ENCODE results near the gene ABCA12. TPM values are rescaled to one million over a fixed set of nuclear protein-coding genes. Genes with fewer than 3 reads are reported as not detected.

ABCA12 gene
- total and polyA plus RNA-seq, 10 of the 15 experiments (the other 5 are each of a cell fraction or from before 2014, with no cell fraction given): 1.2 to 12.1 (median 6.0) TPM

DNA sequence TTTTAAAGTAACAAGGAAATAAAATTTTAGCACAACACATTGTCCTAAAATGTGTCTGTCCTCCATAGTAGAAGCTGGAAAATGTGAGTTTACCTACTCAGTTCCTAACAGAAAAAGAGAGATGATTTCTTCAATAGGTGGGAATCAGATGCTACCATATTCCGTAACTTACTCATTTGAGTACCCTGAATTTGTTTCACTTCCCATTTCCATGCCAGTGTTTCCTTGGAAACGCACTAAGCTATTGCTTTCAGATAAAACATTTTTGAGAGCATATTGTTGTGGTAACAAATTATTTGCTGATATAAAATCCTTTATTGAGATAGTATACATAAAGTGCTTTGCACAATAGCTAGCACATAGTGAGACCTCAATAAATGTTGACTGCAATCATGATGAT, 191.5 kb downstream of the ABCA12 start (continued):
- TF ChIP-seq PAX5 (IDR thresholded peaks at IDR 0.05; ENCODE audit: borderline replicate concordance, low read depth, low read length) (no peak), CBX3 (IDR thresholded peaks at IDR 0.05; ENCODE audit: borderline replicate concordance, low read depth) (no peak), PML (IDR thresholded peaks at IDR 0.05; ENCODE audit: low read length) (no peak), RFX5 (IDR thresholded peaks at IDR 0.05; ENCODE audit: low read depth, low read length) (no peak), NFYA (IDR thresholded peaks at IDR 0.05; ENCODE audit: borderline replicate concordance, low read depth, low read length) (no peak), NR2C2 (IDR thresholded peaks at IDR 0.05; ENCODE audit: borderline replicate concordance, control insufficient read depth, insufficient read length, low read depth) (no peak), GABPA (IDR thresholded peaks at IDR 0.05; ENCODE audit: low read depth) (no peak), NFIC (IDR thresholded peaks at IDR 0.05; ENCODE audit: low read depth, low read length) (no peak), IRF4 (IDR thresholded peaks at IDR 0.05; ENCODE audit: low read depth, low read length) (0 out of 2 replicates have a peak, but pooled peaks have one; percentile 55), STAT1 (conservative IDR thresholded peaks at IDR 0.05) (no peak), IKZF1 (conservative IDR thresholded peaks at IDR 0.05) (peak; percentile 65), ZNF24 (IDR thresholded peaks at IDR 0.05) (no peak), KAT2A (conservative IDR thresholded peaks at IDR 0.05; ENCODE audit: control insufficient read depth, low read depth, low read length) (no peak), BCL11A (IDR thresholded peaks at IDR 0.05; ENCODE audit: low read depth, low read length) (no peak), SMARCA5 (IDR thresholded peaks at IDR 0.05) (no peak), NR2C1 (IDR thresholded peaks at IDR 0.05) (no peak), POLR2AphosphoS2 (IDR thresholded peaks at IDR 0.05; ENCODE audit: low read depth, low read length) (no peak), FOS (IDR thresholded peaks at IDR 0.05; ENCODE audit: borderline replicate concordance, extremely low read depth, insufficient read length) (no peak)
- TF ChIP-seq, protein P1, sequence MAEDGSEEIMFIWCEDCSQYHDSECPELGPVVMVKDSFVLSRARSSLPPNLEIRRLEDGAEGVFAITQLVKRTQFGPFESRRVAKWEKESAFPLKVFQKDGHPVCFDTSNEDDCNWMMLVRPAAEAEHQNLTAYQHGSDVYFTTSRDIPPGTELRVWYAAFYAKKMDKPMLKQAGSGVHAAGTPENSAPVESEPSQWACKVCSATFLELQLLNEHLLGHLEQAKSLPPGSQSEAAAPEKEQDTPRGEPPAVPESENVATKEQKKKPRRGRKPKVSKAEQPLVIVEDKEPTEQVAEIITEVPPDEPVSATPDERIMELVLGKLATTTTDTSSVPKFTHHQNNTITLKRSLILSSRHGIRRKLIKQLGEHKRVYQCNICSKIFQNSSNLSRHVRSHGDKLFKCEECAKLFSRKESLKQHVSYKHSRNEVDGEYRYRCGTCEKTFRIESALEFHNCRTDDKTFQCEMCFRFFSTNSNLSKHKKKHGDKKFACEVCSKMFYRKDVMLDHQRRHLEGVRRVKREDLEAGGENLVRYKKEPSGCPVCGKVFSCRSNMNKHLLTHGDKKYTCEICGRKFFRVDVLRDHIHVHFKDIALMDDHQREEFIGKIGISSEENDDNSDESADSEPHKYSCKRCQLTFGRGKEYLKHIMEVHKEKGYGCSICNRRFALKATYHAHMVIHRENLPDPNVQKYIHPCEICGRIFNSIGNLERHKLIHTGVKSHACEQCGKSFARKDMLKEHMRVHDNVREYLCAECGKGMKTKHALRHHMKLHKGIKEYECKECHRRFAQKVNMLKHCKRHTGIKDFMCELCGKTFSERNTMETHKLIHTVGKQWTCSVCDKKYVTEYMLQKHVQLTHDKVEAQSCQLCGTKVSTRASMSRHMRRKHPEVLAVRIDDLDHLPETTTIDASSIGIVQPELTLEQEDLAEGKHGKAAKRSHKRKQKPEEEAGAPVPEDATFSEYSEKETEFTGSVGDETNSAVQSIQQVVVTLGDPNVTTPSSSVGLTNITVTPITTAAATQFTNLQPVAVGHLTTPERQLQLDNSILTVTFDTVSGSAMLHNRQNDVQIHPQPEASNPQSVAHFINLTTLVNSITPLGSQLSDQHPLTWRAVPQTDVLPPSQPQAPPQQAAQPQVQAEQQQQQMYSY (CRISPR knock-in tag; IDR thresholded peaks at IDR 0.05): no peak
- TF ChIP-seq, protein P2, sequence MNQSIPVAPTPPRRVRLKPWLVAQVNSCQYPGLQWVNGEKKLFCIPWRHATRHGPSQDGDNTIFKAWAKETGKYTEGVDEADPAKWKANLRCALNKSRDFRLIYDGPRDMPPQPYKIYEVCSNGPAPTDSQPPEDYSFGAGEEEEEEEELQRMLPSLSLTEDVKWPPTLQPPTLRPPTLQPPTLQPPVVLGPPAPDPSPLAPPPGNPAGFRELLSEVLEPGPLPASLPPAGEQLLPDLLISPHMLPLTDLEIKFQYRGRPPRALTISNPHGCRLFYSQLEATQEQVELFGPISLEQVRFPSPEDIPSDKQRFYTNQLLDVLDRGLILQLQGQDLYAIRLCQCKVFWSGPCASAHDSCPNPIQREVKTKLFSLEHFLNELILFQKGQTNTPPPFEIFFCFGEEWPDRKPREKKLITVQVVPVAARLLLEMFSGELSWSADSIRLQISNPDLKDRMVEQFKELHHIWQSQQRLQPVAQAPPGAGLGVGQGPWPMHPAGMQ (IDR thresholded peaks at IDR 0.05; ENCODE audit: borderline replicate concordance): no peak
- TF ChIP-seq, protein P3, sequence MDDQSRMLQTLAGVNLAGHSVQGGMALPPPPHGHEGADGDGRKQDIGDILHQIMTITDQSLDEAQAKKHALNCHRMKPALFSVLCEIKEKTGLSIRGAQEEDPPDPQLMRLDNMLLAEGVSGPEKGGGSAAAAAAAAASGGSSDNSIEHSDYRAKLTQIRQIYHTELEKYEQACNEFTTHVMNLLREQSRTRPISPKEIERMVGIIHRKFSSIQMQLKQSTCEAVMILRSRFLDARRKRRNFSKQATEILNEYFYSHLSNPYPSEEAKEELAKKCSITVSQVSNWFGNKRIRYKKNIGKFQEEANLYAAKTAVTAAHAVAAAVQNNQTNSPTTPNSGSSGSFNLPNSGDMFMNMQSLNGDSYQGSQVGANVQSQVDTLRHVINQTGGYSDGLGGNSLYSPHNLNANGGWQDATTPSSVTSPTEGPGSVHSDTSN (IDR thresholded peaks at IDR 0.05; ENCODE audit: insufficient replicate concordance, low read depth, low read length): no peak
- TF ChIP-seq, protein P4, sequence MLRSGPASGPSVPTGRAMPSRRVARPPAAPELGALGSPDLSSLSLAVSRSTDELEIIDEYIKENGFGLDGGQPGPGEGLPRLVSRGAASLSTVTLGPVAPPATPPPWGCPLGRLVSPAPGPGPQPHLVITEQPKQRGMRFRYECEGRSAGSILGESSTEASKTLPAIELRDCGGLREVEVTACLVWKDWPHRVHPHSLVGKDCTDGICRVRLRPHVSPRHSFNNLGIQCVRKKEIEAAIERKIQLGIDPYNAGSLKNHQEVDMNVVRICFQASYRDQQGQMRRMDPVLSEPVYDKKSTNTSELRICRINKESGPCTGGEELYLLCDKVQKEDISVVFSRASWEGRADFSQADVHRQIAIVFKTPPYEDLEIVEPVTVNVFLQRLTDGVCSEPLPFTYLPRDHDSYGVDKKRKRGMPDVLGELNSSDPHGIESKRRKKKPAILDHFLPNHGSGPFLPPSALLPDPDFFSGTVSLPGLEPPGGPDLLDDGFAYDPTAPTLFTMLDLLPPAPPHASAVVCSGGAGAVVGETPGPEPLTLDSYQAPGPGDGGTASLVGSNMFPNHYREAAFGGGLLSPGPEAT (IDR thresholded peaks at IDR 0.05; ENCODE audit: low read depth): 0 out of 2 replicates have a peak, but pooled peaks have one; percentile 18
